Mucosa of rectum (tissue), 2 donors: ENCODE results near the gene DICER1.

ENCODE experiments used
- H3K27ac ChIP-seq, 2 donors: one replicate each; pipeline ENCODE4 v1.7.0; 2013; ENCODE audit warnings: inconsistent platforms in 2 of 2, low read depth in 2 of 2, low read length in 2 of 2
- H3K27me3 ChIP-seq, 2 donors: one replicate each; pipeline ENCODE4 v1.7.0; 2013; ENCODE audit warnings: low read length in 2 of 2; ENCODE audit not compliant: control insufficient read depth in 2 of 2, insufficient read depth in 2 of 2
- H3K36me3 ChIP-seq, 2 donors: one replicate each; pipeline ENCODE4 v1.7.0; 2013; ENCODE audit warnings: low read length in 2 of 2; ENCODE audit not compliant: control insufficient read depth in 2 of 2, insufficient read depth in 2 of 2
- H3K4me1 ChIP-seq, 2 donors: one replicate each; pipeline ENCODE4 v1.7.0; 2013; ENCODE audit warnings: low read length in 2 of 2, mild to moderate bottlenecking in 1 of 2; ENCODE audit not compliant: control insufficient read depth in 2 of 2, insufficient read depth in 2 of 2
- H3K4me3 ChIP-seq, 2 donors: one replicate each; pipeline ENCODE4 v1.7.0; 2013; ENCODE audit warnings: low read length in 2 of 2
- H3K9ac ChIP-seq, 2 donors: one replicate each; pipeline ENCODE4 v1.7.0; 2013; ENCODE audit warnings: low read length in 2 of 2, low read depth in 1 of 2, mild to moderate bottlenecking in 1 of 2
- H3K9me3 ChIP-seq, 2 donors: one replicate each; pipeline ENCODE4 v1.7.0; 2013; ENCODE audit warnings: low read length in 2 of 2; ENCODE audit not compliant: control insufficient read depth in 2 of 2
- donor health status: healthy.
- donor health status: Normal muscosa, but diverticular disease.

DICER1 gene

DNA sequence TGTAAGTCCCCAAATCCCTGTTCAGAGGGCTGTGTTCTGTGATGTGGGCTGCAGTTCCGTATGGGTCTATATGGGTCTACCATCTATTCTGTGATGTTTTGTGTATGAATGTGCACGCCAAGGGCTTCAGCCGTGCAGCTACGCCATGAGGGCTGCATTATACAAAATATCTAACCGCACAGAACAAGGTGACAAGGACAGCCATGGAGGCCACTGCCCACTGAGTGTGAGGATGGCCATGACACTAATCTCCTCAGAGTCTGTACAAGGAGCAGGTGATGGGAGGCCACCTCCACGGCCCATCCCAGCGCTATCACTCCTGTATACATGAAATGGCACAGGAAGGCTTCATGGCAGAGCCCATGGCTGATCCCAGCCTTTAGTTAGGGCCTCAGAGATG is 102.0 kb downstream of the DICER1 start:
- no peaks in the 10 kb centered on the region for H3K9me3 ChIP-seq
- no peak overlapping the region for H3K9ac ChIP-seq
- H3K4me3 ChIP-seq, result no peak overlapping the region
- H3K27ac ChIP-seq, result no peak overlapping the region
- H3K36me3 ChIP-seq, result no peaks in the 10 kb centered on the region
- no peaks in the 10 kb centered on the region for H3K4me1 ChIP-seq
- H3K27me3 ChIP-seq, result no peaks in the 10 kb centered on the region

DNA sequence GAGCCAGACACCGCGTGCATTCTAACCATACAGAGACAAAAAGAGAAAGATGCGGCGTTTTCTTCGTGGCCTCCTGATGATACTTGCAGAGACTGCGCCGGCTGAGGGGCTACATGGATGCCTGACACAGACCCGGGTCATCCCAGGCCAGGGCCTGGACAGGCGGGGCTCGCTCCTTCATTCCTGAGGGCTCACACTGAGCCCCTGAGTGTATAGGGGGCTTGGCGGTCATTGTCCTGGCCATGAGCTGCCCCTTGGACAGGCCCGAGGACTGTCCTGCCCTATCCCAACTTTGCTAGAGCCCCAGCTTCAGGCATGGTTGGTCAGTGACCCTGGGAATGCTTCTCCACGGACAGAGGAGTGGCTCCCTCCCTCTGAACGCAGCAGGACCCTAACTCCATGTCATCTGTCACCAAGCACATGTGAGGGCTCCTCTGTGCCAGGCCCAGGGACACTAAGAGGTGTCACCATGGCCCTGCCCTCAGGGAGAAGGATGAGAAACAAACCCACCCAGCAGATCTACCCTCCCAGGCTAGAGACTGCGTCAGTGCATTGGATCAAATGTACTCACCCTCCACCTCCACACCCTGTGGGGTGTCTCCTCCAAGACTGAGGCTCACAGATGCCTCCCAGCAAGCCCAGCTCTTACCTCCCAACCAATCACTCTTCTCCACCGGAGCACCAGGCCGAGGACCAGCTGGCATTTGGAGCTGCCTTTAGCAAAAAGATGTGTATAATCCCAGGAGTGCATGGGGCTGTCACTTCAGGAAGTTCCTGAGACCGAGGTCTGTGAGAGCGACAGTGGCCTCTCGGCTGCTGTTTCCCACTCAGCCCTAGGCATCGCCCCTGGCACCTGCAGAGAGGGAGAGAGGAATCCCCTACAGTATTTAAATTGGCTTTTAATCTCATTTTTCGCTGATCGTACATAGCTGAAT is 102.7 kb downstream of the DICER1 start:
- Histone ChIP-seq H3K27me3 (no peaks in the 10 kb centered on the region), H3K4me1 (no peaks in the 10 kb centered on the region), H3K9me3 (no peaks in the 10 kb centered on the region), H3K9ac (no peak overlapping the region), H3K36me3 (no peaks in the 10 kb centered on the region), H3K4me3 (no peak overlapping the region), H3K27ac (no peak overlapping the region)

DNA sequence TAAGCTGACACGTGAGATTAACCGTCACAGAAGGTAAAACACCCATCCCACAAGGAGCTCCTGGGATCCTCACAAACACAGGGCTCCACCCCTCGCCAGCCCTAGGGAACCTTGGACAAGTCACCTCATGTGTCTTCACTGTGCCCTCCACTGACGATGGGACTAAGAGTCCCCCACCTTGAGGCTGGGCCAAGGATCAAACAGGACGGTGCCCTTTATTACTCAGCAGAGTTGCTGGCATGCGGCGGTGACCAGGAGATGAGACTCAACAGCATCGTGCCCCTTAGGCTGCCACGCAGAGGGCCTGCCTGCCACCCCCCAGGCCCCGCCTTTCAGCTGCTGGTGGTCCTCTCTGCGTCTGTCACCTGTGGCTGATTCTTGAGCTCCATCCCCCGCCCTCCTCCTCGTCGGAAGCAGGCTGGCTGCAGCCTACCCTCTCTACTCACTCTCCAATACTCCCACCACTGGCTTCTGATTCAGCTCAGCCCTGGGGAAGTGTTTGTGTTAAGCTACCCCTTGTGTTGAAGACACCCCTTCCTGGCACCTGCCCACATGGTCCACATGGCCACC is 105.2 kb downstream of the DICER1 start:
- peaks cover 0 to 2% of the 10 kb centered on the region in 2 donors for H3K4me1 ChIP-seq
- no peaks in the 10 kb centered on the region for H3K27me3 ChIP-seq

DNA sequence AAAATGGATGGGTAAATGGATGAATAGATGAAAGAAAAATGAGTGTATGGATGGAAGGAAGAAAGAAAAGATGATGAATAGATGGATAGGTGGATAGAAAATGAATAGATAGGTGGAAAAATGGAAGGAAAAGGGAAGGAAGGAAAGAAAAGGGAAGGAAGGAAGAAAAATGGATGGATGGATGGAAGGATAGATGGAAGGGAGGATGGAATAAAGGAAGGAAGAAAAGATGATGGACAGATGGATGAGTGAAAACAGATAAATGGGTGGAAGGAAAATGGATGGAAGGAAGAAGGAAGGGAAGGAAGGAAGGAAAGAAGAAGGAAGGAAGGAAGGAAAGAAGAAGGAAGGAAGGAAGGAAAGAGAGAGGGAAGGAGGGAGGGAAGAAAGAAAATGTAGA is 107.4 kb downstream of the DICER1 start:
- H3K9ac ChIP-seq, result no peak overlapping the region
- peaks cover 0 to 5% of the 10 kb centered on the region in 2 donors for H3K4me1 ChIP-seq
- H3K27ac ChIP-seq, result no peak overlapping the region
- no peak overlapping the region for H3K4me3 ChIP-seq
- peaks cover 0 to 3% of the 10 kb centered on the region in 2 donors for H3K27me3 ChIP-seq
- no peaks in the 10 kb centered on the region for H3K9me3 ChIP-seq
- H3K36me3 ChIP-seq, result no peaks in the 10 kb centered on the region

More for the DNA sequence above, 105.2 kb downstream of the DICER1 start:
- H3K27ac ChIP-seq, result no peak overlapping the region
- no peak overlapping the region for H3K4me3 ChIP-seq
- H3K9me3 ChIP-seq, result no peaks in the 10 kb centered on the region
- H3K9ac ChIP-seq, result no peak overlapping the region
- H3K36me3 ChIP-seq, result no peaks in the 10 kb centered on the region

DNA sequence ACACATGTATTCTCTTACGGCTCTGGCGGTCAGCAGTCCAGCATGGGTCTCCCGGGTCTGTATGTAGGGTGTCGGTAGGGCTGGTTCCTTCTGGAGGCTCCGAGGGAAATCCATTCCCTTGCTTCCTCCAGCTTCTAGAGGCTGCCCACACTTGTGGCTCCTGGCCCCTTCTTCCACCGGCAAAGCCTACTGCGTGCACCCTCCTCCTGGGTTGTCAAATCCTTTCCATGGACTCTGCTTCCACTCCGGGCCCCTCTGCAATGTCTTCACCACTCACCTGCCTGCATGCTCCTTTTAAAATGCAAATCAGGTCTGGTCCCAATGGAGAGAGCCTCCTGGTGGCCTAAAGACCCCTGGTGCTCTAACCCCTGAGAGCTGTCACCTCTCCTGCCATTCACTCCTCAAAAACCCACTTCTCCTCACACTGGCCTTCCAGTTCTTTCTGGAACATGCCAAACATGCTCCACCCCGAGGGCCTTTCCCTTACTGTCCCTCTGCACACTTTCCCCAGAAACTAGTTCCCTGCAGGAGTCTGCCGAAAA is 108.5 kb downstream of the DICER1 start:
- Histone ChIP-seq H3K36me3 (no peaks in the 10 kb centered on the region), H3K27me3 (peaks cover 0 to 3% of the 10 kb centered on the region in 2 donors), H3K4me1 (peaks cover 0 to 7% of the 10 kb centered on the region in 2 donors), H3K9ac (no peak overlapping the region), H3K4me3 (no peak overlapping the region), H3K27ac (no peak overlapping the region), H3K9me3 (no peaks in the 10 kb centered on the region)

DNA sequence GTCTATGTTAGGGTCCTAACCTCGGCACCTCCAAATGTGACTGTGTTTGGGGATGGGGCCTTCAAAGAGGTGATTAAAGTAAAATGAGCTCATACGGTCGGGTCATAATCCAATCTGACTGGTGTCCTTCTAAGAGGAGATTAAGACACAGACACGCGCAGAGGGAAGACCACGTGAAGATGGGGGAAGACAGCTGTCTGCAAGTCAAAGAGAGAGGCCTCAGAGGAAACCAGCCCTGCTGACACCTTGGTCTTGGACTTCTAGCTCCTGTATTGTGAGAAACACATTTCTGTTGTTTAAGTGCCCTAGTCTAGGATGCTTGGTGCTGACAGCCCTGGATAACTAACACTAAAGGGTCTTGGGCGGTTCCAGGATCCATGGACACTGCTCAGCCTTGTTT is 109.6 kb downstream of the DICER1 start:
- H3K27ac ChIP-seq, result peak overlapping the region; percentile 32 to 39
- no peaks in the 10 kb centered on the region for H3K36me3 ChIP-seq
- no peaks in the 10 kb centered on the region for H3K9me3 ChIP-seq
- no peak overlapping the region for H3K9ac ChIP-seq
- H3K27me3 ChIP-seq, result peaks cover 0 to 3% of the 10 kb centered on the region in 2 donors
- no peak overlapping the region for H3K4me3 ChIP-seq
- peaks cover 0 to 7% of the 10 kb centered on the region in 2 donors for H3K4me1 ChIP-seq

DNA sequence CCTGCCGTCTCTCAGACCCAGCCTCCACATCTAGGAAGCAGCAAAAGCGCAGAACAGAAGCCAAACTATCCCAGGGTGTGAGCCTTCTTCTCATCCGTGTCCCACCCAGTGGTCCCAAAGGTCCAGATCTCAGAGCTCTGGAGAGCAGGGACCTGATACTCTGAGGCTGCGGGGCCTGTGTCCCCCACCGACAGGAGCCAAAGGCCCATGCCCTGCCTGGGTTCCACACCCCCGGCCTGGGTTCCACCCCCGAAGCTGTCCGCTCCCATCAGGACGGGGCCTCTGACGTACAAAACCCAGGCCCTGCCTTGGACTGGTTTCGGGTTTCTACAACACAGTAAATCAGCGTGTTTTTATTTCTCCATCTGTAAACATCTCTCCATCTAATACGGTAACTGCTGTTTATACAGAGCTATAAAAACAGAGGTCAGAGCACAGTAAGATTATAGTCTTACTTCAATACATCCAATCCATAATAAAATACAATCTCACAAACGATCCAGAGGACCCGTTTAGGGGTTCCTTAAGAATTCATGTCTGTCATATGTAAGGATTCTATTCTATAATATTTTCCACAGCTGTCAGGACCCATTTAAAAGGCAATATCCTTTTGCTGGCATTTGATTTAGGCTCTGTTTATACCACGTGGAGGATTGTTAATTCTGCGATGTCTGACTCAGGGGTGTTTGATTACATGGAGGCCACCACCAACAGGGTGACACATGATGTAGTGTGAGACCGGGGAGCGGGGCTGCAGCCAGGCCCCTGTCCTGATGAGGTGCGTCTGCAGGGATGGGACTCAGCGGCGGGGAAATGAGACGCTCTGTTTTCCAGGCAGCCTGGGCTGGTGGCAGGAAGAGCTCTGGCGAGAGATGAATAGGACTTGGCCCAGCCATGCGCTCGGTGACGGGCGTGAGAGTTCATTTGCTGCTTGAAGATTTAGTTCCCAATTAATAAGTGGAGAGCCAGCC is 110.3 kb downstream of the DICER1 start:
- peaks cover 0 to 7% of the 10 kb centered on the region in 2 donors for H3K4me1 ChIP-seq
- peak overlapping the region; percentile 43 to 64 for H3K27ac ChIP-seq
- no peak overlapping the region for H3K4me3 ChIP-seq
- no peaks in the 10 kb centered on the region for H3K9me3 ChIP-seq
- no peaks in the 10 kb centered on the region for H3K36me3 ChIP-seq
- H3K27me3 ChIP-seq, result peaks cover 0 to 3% of the 10 kb centered on the region in 2 donors
- H3K9ac ChIP-seq, result no peak overlapping the region

DNA sequence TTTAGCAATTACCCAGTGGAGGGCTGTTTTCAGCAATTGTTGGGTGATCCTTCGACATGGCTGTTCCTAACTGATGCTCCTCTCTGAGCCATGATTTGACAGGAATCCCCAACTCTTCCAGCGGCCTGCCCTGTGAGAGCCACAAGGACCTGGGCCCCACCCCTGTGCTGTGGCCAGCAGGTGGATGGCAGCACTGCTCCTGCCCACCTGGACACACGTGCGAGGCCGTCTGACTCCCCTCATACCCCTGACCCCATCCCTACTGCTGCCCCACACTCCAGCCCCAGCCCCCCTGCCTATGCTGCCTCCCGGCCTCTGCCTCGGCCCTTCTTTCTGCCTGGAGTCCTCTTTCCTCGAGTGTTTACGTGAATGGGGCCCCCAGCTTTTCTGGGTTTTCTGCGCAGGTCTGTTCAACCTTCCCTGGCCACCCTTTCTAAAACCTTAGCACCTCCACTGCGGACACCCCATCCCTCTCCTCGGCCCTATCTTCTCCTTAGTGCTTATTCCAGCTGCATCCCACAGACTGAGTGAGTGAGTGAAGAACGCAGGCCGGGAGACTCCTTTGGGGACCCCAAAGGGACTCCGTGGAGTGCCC is 111.4 kb downstream of the DICER1 start:
- H3K27ac ChIP-seq, result peak overlapping the region in 1 of 2 donors; percentile 64
- H3K36me3 ChIP-seq, result no peaks in the 10 kb centered on the region
- H3K9me3 ChIP-seq, result no peaks in the 10 kb centered on the region
- no peak overlapping the region for H3K4me3 ChIP-seq
- H3K4me1 ChIP-seq, result peaks cover 0 to 7% of the 10 kb centered on the region in 2 donors
- no peak overlapping the region for H3K9ac ChIP-seq
- peaks cover 0 to 3% of the 10 kb centered on the region in 2 donors for H3K27me3 ChIP-seq

DNA sequence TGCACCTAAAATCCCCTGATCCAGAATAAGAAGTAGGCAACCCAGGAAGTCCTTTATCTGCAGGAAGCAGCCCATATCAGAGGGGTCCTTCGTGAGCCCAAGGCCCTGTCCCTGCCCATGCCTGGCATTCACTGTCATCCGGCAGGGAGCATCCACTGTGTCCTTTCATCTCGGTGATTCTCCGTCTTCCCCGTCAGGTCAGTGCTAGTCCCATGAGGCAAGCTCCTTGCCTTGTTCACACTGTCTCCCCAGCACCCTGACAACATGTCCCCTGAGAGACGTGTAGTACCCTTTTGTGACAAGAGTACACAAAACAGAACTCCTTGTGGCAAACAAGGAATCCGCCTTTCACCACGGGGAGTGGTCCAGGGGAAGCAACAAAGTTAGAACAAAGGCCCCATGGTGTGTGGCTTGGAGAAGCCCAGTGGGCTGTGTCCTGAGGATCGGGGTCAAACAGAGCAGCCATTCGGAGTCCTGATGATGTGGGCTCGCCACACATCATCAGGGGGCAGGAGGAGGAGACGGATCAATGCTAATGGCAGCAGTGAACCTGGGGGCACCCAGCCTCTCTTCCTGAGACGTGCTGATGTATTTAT is 112.1 kb downstream of the DICER1 start:
- Histone ChIP-seq H3K9ac (no peak overlapping the region), H3K27me3 (peaks cover 0 to 3% of the 10 kb centered on the region in 2 donors), H3K9me3 (no peaks in the 10 kb centered on the region), H3K27ac (no peak overlapping the region), H3K4me3 (no peak overlapping the region), H3K36me3 (no peaks in the 10 kb centered on the region), H3K4me1 (peaks cover 0 to 7% of the 10 kb centered on the region in 2 donors)
